OCI-LY3 (cell line): ENCODE data around the gene PNLIP.

Experiments
- CTCF ChIP-seq: fragments of 200-600, 300-600 bp; sonication (generic); IDR thresholded peaks from 2 replicates; pipeline ENCODE4 v1.5.1; 2014; ENCODE audit warnings: antibody characterized with exemption, low read length, low read depth
- EZH2phosphoT487 ChIP-seq: fragments of 200-600 bp; shearing (Covaris generic); IDR thresholded peaks from 2 replicates; pipeline ENCODE4 v1.6.1; 2018; ENCODE audit warnings: antibody characterized with exemption, mixed run types, low read depth

GRCh38 chr10:116599991-116600390 is 54.3 kb downstream of the PNLIP start:
- TF ChIP-seq CTCF (no peak), EZH2phosphoT487 (no peak)
